Neuron (in vitro differentiated cells): ENCODE data around the gene KDM4B.
"Not testable (repeated sequence)": the region's sequence is repeated elsewhere in the genome, so short reads cannot be mapped to it uniquely, and the experiment has no call there.

Experiments
- H2AFZ ChIP-seq: one replicate; pipeline ENCODE4 v1.6.1; 2013; ENCODE audit warnings: low read depth, mild to moderate bottlenecking, inconsistent platforms, low read length, moderate library complexity
- H3K27me3 ChIP-seq: one replicate; pipeline ENCODE4 v1.6.1; 2013; ENCODE audit warnings: low read length; ENCODE audit not compliant: insufficient read depth
- H3K36me3 ChIP-seq: one replicate; pipeline ENCODE4 v1.6.1; 2013; ENCODE audit warnings: low read length; ENCODE audit not compliant: insufficient read depth
- H3K4me1 ChIP-seq: one replicate; pipeline ENCODE4 v1.6.1; 2013; ENCODE audit warnings: low read length; ENCODE audit not compliant: insufficient read depth
- H3K4me3 ChIP-seq: 2 replicates; pipeline ENCODE4 v1.5.1; 2013; ENCODE audit warnings: mild to moderate bottlenecking, low read length, moderate library complexity
- H3K9me3 ChIP-seq: one replicate; pipeline ENCODE4 v1.6.1; 2013; ENCODE audit warnings: low read length

The KDM4B gene

GRCh38 chr19:5029596-5029995 is 60.7 kb downstream of the KDM4B start:
- H3K27me3 ChIP-seq, H3K4me3 ChIP-seq, H3K9me3 ChIP-seq, H2AFZ ChIP-seq: not testable (repeated sequence)
- H3K4me1 ChIP-seq = peaks cover 17% of the 10 kb centered on the region
- peaks cover 16% of the 10 kb centered on the region for H3K36me3 ChIP-seq

- H3K4me3 ChIP-seq = no peak overlapping the region
- H3K9me3 ChIP-seq = no peaks in the 10 kb centered on the region
- no peak overlapping the region for H2AFZ ChIP-seq
- peaks cover 22% of the 10 kb centered on the region for H3K36me3 ChIP-seq
- peaks cover 17% of the 10 kb centered on the region for H3K4me1 ChIP-seq
- no peaks in the 10 kb centered on the region for H3K27me3 ChIP-seq
These were observed 61.4 kb downstream of the KDM4B start for GRCh38 chr19:5030136-5030820.

GRCh38 chr19:5030822-5031221 is 61.9 kb downstream of the KDM4B start:
- Histone ChIP-seq H3K4me3 (no peak overlapping the region), H2AFZ (no peak overlapping the region), H3K4me1 (peaks cover 17% of the 10 kb centered on the region), H3K27me3 (no peaks in the 10 kb centered on the region), H3K36me3 (peaks cover 22% of the 10 kb centered on the region), H3K9me3 (no peaks in the 10 kb centered on the region)

GRCh38 chr19:5031231-5032100 is 62.6 kb downstream of the KDM4B start:
- H3K4me1 ChIP-seq = peaks cover 17% of the 10 kb centered on the region

GRCh38 chr19:5032101-5032967 is 63.4 kb downstream of the KDM4B start:
- H3K9me3 ChIP-seq = no peaks in the 10 kb centered on the region
- H2AFZ ChIP-seq = no peak overlapping the region
- no peak overlapping the region for H3K4me3 ChIP-seq
- H3K27me3 ChIP-seq = no peaks in the 10 kb centered on the region
- peaks cover 25% of the 10 kb centered on the region for H3K36me3 ChIP-seq
- H3K4me1 ChIP-seq = peaks cover 14% of the 10 kb centered on the region

More at GRCh38 chr19:5031231-5032100, 62.6 kb downstream of the KDM4B start:
- peaks cover 22% of the 10 kb centered on the region for H3K36me3 ChIP-seq
- no peak overlapping the region for H2AFZ ChIP-seq
- H3K9me3 ChIP-seq = no peaks in the 10 kb centered on the region
- no peaks in the 10 kb centered on the region for H3K27me3 ChIP-seq
- no peak overlapping the region for H3K4me3 ChIP-seq

- H3K36me3 ChIP-seq = peaks cover 35% of the 10 kb centered on the region
- H3K9me3 ChIP-seq = no peaks in the 10 kb centered on the region
- H2AFZ ChIP-seq = no peak overlapping the region
- peaks cover 14% of the 10 kb centered on the region for H3K4me1 ChIP-seq
- H3K27me3 ChIP-seq = no peaks in the 10 kb centered on the region
- no peak overlapping the region for H3K4me3 ChIP-seq
These were observed 66.3 kb downstream of the KDM4B start for GRCh38 chr19:5035105-5035761.

- Histone ChIP-seq H3K27me3 (no peaks in the 10 kb centered on the region), H3K36me3 (peaks cover 44% of the 10 kb centered on the region), H2AFZ (no peak overlapping the region), H3K4me1 (peaks cover 8% of the 10 kb centered on the region), H3K9me3 (no peaks in the 10 kb centered on the region), H3K4me3 (no peak overlapping the region)
These were observed 67.1 kb downstream of the KDM4B start for GRCh38 chr19:5035793-5036697.

- Histone ChIP-seq H3K27me3 (no peaks in the 10 kb centered on the region), H3K36me3 (peaks cover 50% of the 10 kb centered on the region)
These were observed 68.0 kb downstream of the KDM4B start for GRCh38 chr19:5036698-5037563.

GRCh38 chr19:5037936-5038335 is 69.0 kb downstream of the KDM4B start:
- Histone ChIP-seq H3K36me3 (peaks cover 57% of the 10 kb centered on the region), H3K4me1 (no peaks in the 10 kb centered on the region), H3K9me3 (peaks cover 4% of the 10 kb centered on the region)

More at GRCh38 chr19:5036698-5037563, 68.0 kb downstream of the KDM4B start:
- Histone ChIP-seq H3K4me3 (no peak overlapping the region), H2AFZ (no peak overlapping the region), H3K9me3 (no peaks in the 10 kb centered on the region), H3K4me1 (peaks cover under 1% of the 10 kb centered on the region)

GRCh38 chr19:5038631-5039271 is 69.8 kb downstream of the KDM4B start:
- peaks cover 9% of the 10 kb centered on the region for H3K9me3 ChIP-seq

More at GRCh38 chr19:5037936-5038335, 69.0 kb downstream of the KDM4B start:
- Histone ChIP-seq H3K27me3 (no peaks in the 10 kb centered on the region), H3K4me3 (no peak overlapping the region), H2AFZ (no peak overlapping the region)

More at GRCh38 chr19:5038631-5039271, 69.8 kb downstream of the KDM4B start:
- no peaks in the 10 kb centered on the region for H3K4me1 ChIP-seq
- no peak overlapping the region for H2AFZ ChIP-seq
- H3K4me3 ChIP-seq = no peak overlapping the region
- no peaks in the 10 kb centered on the region for H3K27me3 ChIP-seq
- peaks cover 53% of the 10 kb centered on the region for H3K36me3 ChIP-seq
